ENCODE data around the gene KCNQ1. TPM values are rescaled to one million over a fixed set of nuclear protein-coding genes. Genes with fewer than 3 reads are reported as not detected.

KCNQ1 gene
- total RNA-seq, 1 donor from 2014 or later: 96.4 TPM

DNA sequence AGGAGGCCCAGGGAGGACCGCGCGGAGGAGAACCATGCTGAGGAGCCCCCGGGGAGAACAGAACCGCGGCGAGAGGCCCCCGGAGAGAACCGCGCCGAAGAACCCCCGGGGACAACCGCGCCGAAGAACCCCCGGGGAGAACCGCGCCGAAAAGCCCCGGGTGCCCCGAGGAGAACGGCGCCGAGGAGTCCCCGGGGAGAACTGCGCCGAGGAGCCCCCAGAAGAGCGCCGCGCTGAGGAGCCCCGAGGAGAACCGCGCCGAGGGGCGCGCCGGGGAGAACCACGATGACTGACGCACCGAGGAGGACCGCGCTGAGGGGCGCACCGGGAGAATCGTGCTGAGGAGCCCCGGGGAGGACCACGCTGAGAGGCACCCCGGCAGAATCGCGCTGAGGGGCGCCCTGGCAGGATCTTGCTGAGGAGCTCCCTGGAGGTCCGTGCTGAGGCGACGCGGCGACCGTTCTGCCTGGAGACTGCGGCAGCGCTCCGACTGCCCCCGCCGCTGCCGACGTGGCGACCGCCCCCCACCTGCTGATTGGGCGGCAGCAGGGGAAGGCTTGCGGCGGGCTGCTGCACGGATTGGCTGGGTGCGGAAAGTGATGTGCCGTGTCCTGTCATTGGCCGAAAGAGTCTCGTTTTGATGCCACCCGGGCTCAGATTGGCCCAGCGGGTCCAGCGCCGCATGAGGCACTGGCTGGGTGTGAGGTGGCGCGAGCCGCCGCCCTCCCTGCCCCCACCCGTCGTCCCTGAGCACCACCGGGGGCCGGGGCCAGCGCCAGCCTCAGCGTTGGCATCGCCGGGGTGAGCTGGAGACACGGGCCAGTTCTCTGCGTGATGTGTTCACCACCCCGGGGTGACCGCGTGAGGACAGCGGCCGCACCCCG, 255.0 kb downstream of the KCNQ1 start, which contains the start of gene KCNQ1OT1:
TSS of gene KCNQ1OT1 (minus strand) at position 464 of the 884 bp plus-strand sequence.
- peak; percentile 93 for DNase-seq (ENCODE audit: low spot score)

DNA sequence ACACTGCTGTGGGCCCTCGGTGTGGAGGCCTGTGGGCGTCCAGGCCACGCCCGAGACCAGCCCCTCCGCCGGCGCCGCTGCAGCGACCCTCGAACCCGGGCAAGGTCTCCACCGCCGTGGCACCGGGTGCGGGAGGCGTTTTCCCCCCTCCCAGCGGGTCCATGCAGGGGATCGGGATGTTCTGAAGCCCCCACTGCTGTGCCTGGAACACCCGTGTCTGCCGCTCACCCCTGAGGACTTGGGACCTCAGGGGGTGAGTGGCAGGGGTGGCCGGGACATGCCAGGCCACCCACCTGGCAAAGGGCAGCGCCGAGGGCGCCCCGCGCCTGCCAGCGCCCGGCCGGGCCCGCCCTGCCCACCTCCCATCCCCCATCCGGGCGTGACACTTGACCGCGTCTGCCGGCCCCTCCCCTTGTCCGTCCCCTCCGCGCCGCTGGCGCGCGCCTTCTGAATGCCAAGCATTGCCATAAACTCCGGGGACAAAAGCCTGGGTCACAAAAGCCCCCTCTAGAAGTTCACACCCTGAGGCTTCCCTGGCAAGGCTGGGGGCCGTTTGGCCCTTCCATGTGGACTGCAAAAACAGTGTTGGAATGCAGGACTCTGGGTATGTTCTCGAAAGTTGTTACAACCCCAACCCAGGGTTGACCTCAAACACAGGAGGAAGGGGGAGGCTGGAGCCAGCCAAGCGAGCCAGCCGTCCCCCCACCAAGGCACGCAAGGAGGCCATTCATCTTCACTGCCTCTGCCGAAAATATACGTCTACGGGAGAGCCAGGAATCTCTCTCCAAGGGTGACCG, 255.8 kb downstream of the KCNQ1 start:
- peak; percentile 32 for DNase-seq (ENCODE audit: low spot score)

DNA sequence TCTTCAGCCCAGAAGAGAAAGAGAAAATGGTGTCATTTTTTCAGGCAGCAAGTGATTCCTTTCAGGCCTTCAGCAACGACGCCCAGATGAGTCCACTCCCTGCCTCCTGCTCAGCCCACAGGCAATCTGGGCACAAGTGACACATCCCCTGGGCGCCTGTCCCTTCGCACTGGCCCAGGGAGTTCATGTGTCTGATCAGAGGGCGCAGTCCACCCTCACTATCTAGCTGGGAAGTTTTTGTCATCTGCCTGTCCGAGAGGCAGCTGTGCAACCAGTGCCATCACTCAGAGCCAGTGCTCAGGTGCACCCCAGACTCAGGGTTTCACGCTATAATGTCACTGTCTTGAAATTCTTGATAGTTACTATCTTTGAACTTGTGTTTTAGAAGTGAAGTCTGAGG, 256.4 kb downstream of the KCNQ1 start:
- no peak for DNase-seq (ENCODE audit: low spot score)

DNA sequence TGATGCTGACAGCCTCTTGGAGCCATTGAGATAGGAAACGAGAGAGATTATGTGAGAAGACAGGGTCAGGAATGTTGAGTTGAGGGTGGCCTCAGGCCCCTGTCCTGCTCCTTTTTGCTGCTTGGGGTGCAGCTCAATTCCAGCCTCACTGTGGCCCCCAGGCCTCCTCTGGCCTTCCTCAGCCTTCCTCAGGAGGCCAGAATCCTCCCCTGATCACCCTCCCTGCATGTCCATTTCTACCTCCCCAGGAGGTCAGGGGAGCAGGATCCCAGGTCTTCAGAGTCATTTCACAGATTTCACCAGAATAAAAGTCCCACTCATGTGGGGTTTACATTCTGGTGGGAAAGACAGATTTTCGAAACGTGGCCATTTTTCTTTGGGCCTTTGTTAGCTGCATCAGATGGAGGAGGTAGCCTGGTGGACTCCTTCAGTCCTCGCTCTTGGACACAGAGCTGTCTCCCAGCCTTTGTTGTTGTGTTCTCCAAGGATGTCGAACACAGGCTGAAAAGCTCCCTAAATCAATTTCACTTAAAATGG, 257.2 kb downstream of the KCNQ1 start:
- no peak for DNase-seq (ENCODE audit: low spot score)

DNA sequence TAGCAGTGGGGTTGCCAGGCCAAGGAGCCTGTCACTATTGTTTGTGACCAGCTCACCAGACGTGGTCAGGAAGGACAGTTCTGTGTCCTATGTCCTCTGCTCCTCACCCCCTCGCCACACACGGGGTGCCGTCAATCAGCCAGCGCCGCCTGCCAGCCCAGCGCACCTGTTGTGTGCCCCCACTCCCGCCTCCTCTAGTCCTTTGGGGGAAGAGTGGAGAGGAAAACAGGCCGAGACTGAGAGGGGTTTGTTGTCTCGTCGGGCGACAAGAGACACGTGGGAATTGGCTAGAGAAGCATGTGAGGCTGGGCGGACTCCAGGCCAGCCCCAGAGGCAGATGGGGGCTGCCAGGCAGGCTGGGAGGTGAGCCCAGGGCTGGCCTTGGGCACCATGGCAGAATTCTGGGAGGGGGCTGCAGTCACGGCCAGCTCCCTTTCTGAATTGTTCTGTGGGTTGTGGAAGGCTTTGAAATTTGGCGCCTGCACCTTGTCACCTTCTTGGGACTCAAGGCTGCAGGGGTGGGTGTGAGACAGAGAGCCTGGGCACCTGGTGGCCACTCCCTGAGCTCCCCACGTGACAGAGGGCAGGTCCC, 258.1 kb downstream of the KCNQ1 start:
- no peak for DNase-seq (ENCODE audit: low spot score)

DNA sequence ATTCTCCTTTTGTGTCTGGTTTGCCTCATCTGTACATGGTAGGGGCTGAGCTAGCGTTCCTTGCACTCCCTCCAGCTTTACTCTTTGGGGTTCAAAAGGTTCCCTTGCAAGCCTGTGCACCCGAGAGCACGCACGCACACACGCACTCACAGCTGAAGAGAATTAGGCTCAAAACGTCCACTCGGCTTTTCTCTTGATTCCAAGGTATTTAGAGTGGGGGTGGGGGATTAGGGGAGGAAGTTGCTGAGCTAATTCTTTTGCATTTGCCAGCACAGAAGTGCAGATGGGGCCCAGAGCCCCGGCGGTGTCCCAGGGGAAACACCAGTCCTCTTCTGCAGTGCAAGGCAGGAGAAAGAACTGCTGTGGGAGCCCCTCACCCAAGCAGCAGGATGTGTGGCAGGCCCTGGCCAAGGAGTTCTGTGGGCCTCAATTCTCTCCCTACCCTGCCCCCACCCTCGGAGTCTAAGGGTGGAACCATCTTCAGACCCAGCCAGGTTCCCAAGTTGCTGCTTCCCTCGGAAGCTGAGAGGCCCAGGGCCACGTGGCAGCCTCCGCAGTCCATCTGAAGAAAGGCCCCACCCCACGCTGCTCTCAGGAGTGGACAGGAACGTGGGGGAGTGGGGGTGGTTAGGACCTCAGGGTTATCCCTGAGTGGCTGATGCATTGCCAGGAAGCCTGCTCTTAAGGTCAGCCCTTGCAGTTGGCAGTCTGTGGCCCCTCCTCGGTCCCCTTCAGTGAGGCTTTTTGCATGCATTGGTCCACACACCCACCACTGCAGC, 258.7 kb downstream of the KCNQ1 start:
- no peak for DNase-seq (ENCODE audit: low spot score)

DNA sequence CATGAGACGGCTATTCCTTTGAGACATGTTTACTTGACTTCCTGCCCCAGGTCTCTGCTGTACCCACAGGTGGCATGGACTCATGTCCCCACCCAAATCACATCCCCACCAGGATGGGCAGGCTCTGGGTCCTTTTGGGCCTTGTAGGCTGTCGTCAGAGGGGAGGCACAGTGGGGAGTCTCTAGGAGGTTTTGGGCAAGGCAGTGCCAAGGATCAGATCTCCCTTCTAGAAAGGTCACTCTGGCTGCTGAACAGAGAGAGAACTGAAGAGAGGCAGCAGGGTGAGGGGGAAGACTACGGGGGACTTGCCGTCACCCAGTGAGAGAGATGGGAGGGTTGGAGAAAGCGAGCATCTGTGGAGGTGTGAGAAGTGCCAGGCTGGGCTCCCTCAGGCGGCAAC, 259.5 kb downstream of the KCNQ1 start:
- no peak for DNase-seq (ENCODE audit: low spot score)

DNA sequence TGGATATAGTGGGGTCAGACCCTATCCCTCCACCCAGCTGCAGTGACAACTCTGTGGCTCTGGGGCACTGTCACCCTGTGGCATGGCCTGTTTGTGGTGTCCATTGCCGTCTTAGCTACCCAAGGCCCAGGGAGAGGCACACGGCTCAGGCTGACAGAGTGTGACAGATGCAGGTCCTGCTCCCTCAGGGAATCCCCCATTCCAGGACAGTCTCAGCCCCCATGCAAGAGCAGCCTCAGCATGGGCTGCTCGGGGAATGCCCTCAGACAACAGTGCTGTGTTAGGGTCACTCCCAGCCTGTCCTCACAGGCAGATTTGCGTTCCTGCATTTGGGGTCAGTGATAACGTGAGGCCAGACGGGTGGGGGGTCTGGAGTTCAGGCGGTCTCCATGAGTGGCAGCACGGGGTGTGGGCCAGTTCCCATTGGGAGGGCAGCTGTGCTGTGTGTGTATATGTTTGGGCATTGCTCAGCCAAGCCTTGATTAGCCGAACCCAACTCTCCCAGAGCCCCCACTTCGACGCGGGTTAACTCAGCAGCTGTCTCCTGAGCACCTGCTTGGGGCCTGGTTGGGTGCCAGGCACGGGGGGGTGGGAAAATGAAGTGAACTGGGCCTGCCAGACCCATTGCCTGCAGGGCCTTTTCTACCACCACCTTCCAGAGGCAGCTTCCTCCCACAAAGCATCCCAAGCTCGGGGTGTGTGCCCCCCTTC, 260.2 kb downstream of the KCNQ1 start:
- no peak for DNase-seq (ENCODE audit: low spot score)

DNA sequence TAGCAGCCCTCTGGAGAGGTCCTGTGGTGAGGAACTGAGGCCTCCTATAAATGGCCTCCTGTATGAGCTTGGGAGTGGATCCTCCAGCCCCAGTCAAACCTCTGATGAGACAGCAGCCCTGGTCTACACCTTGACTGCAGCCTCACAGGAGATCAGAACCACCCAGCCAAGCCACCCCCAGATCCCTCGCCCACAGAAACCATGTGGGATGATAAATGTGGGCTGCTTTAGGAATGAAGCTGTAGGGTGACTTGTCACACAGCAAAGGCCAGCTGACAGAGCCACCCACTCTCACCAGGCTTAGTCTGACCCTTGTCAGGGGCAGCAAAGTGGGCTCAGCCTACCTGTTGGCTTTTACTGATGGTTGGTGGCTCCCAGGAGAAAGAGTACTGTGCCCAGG, 261.5 kb downstream of the KCNQ1 start:
- DNase-seq (ENCODE audit: low spot score): no peak

DNA sequence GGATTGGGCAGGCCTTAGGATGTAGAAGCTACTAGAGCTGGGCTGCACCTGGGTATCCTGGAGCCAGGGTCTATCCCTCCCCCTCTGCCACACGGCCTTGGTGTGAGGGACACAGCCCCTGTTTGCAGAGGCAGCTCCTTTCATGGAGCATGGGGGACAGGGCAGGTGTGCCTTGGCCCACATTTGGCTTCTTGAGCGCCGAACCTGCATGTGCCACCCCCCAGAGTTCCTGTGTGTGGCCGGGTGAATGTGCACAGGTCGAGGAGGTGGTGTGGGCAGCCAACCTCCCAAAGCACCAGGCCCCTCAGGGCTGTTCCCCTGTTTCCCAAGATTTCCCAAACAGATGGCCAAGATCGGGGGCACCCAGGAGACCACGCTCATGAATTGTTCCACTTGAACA, 262.9 kb downstream of the KCNQ1 start:
- no peak for DNase-seq (ENCODE audit: low spot score)

DNA sequence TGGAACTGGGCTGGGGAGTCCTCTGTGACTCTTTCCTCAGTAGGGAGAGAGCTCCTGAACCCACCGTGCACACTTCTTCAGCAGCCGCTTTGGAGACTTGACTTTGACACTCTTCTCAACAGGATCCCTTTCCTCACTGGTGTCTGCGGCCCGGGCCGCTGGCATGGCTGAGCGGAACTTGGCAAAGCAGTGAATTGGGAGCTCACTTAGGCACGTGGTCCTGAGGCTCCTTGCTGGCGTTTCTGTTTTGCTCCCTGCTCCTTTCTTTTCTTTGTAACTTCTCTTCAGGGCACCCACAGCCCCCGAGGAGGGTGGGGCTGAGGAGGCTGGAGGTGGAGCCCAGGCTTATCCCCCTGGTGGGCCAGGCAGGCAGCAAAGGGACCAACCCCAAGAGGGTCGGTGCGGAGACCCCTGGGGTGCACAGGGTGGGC, 263.4 kb downstream of the KCNQ1 start:
- DNase-seq (ENCODE audit: low spot score): peak; percentile 38

DNA sequence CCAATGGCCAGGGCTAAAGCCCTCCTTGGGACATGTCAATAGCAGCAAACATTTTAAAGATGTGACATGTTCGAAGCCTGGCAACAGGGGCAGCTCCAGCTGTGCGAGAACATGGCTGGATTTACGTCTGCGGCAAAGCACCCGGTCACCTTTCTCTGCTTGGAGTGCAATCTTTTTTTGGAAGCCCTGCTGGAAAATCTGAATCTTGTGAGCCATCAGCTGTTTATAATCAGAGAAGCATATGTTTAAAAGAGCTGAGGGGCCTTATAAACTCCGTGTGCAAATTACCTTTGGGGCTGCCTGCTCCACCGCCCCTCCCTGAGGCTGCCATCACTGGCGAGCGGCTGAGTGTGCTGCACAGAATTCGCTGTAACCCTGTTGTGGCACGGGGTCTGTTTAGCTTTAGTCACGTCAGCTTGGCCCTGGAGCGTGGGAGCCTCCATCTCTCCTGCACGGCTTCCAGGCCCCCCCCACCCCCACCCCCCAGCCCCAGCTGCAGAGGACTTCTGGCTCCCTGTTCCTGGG, 264.0 kb downstream of the KCNQ1 start:
- DNase-seq (ENCODE audit: low spot score): peak; percentile 35

DNA sequence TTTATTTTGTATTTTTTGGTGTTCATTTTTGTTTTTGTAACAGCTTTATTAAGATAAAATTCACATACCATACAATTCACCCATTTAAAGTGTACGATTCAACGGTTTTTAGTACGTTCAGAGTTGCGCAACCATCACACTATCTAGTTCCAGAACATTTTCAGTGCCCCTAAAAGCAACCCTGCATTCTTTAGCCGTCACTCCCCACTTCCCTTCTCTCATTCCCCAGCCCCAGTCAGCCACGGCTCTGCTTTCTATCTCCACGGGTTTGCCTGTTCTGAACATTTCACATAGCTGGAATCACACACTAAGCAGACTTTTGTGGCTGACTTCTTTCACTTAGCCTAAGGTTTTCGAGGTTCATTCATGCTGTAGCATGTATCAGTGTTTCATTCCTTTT, 264.6 kb downstream of the KCNQ1 start:
- DNase-seq (ENCODE audit: low spot score): peak; percentile 63

DNA sequence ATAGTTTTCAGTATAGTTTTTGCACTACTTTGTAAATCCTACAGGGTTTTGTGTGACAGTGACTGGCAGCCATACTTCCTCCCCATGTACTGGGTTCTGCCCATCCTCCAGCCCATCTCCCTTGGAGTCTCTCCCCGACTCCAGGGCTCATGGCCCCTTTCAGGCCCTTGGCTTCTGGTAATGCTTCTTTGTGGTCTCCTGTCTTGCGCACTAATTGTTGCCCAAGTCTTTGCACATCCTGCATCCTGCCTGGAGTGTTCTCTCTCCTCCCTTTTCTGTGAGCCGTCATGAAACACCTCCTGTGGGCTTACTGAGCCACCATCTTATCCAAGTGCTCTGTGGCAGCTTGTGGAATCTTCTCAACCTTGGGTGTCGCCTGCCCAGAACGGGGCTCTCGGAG, 266.4 kb downstream of the KCNQ1 start:
- DNase-seq (ENCODE audit: low spot score): no peak

DNA sequence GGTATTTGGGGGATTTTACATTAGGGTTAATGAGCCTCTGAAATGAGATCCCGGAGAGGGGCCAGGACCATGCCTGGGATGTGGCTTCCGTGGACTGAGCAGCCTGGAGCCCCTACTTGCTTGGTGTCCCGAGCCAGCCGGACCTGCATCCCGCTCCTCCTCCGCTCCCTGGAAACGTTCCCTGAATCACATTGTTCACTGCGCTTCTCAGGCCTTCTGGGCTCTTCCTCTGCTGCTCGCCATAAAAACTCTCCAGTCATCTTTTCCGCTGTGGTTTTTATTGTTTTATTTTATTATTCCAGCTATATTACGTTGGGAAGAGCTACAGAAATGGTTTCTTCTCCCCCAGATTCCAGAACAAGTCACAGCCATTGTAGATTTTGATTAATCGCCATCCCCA, 268.3 kb downstream of the KCNQ1 start:
- no peak for DNase-seq (ENCODE audit: low spot score)

DNA sequence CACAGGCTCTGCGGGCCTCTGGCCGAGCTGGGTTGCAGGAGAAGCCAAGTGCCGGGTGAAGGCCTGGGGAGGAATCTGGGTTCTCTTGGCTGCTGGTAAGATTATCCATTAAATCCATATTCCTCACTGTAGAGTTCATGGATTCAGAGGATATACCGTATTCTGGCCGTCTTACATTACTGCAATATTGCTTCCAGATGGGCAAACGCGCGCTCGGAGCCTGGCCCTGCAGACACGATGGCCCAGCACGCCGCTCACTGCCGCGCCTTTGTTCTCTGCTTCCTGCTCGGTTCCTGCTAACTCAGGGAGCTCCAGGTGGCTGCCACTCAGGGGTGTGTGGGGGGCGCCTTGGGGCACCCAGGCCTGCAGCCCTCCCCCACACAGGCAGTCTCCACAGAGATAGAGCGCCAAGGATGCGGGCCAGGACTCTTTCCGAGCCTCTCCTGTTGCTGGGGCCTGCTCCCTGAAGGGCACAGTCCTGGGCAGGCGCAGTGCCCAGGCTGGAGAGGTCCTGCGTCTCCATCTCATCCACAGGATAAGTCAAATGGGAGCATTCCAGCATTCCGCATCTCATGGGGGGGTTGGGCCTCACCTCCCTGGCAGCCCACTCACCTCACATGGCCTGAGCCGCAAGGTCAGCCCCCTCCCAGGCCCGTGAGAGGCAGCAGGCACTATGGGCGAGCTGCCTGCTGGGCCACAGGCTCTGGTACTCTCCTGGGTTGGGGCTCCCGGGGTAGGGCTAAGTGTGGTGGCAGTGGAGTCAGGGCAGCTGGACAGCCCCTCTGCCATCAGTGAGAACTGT, 269.1 kb downstream of the KCNQ1 start:
- DNase-seq (ENCODE audit: low spot score): no peak

DNA sequence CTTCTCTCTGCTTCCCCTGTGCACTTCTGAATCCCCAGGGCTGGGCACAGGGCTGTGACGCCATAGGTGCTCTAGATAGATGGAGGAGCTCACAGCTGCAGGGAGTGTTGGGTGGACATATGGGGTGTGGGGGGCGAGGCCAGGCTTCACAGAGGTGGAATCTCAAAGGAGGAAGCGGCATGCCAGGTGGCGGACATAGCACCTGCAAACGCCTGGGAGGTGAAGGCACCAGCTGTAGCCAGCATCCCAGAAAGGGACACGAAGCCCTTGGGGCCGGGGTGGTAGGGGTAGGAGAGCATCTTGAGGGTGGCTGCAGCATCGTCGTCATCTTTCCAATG, 269.6 kb downstream of the KCNQ1 start:
- no peak for DNase-seq (ENCODE audit: low spot score)

DNA sequence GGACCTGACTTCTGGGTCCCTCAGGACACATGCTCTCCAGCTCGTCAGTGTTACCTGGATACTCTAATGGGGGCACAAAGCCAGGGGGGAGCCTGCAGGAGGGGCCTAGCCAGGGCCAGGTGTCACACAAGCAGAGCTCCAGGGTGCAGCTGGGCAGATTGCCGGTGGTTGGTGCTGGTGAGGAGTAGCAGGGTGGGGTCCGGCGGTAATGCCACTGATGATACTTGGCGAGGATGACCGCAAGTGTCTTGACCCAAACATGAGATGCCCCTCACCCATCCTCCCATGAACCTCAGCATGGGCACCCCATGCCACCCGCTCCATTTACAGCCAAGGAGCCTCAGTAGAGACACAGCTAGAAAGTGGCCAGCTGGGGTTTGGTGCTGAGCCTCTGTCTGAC, 270.1 kb downstream of the KCNQ1 start:
- DNase-seq (ENCODE audit: low spot score): no peak

DNA sequence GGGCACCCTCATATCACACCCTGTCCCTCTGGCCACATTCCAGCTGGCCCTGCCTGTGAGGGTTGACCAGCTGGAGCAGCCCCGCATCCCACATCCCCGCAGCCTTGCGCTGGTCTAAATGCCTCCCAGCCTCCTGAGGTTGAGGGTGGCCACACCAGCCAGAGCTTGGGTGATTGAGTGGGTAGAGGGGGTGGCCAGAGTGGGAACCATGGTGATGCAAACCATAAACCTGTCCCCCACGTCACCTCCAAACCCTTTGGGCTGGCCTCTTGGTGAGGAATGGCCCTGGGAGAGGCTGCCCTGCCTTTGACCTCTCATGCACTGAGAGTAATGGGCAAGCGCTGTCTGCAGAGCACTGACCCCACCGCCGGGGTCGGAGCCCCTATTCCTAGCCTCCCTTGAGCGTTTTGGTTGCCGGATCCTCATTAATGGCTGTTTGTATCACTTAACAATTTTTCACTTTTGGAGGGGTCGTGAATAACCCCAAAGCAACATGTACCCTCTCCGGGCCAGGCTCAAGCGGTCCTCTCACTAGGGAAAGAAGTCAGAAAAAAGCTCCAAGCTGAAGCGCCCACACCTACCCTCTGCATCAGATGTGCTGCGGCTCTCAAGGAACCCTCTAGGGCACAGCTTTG, 271.0 kb downstream of the KCNQ1 start:
- no peak for DNase-seq (ENCODE audit: low spot score)

All from mucosa of gallbladder (tissue), 1 donor.